ENCODE results near the gene MS4A2.
"Not testable (repeated sequence)": the region's sequence is repeated elsewhere in the genome, so short reads cannot be mapped to it uniquely, and the experiment has no call there.

Gene MS4A2

DNA sequence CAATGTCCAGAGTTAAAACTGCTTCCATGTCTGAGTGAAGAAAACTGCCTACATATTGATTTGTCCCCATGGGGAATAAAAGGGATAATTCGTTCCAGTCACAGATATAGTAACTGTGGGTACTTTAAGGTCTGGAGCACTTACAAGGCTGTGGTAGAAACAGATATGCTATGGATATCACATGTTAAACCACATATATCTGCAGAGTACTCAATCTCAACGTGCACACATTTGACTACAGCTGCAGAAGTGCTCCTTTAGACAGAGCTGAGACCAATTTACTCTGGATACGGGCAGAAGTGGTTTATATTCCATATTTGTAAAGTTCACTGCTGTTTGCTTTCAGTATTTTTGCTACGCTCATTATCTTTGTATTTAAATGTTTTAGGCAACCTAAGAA is 9.7 kb upstream of the MS4A2 start:
- Mint-ChIP-seq H3K36me3 (ENCODE audit: insufficient read depth) (no peaks in the 10 kb centered on the region), H3K27me3 (peaks cover 0 to 5% of the 10 kb centered on the region in 2 donors)

GRCh38 chr11:60080535-60080934 is 7.9 kb upstream of the MS4A2 start:
- no peak for DNase-seq
- ATAC-seq (replicated peaks): no peak
- Mint-ChIP-seq H3K9me3 (no peaks in the 10 kb centered on the region), H3K27me3 (peaks cover 11 to 22% of the 10 kb centered on the region in 2 donors), H3K27ac (no peak overlapping the region), H3K4me3 (no peak overlapping the region), H3K4me1 (ENCODE audit: low read depth in 2 of 2) (no peaks in the 10 kb centered on the region), H3K36me3 (ENCODE audit: insufficient read depth) (no peaks in the 10 kb centered on the region)

More for the DNA sequence above, 9.7 kb upstream of the MS4A2 start:
- DNase-seq (no peak), ATAC-seq (replicated peaks) (no peak)
- no peak overlapping the region for H3K4me3 Mint-ChIP-seq
- no peaks in the 10 kb centered on the region for H3K4me1 Mint-ChIP-seq (ENCODE audit: low read depth in 2 of 2)
- H3K9me3 Mint-ChIP-seq: no peaks in the 10 kb centered on the region
- no peak overlapping the region for H3K27ac Mint-ChIP-seq

DNA sequence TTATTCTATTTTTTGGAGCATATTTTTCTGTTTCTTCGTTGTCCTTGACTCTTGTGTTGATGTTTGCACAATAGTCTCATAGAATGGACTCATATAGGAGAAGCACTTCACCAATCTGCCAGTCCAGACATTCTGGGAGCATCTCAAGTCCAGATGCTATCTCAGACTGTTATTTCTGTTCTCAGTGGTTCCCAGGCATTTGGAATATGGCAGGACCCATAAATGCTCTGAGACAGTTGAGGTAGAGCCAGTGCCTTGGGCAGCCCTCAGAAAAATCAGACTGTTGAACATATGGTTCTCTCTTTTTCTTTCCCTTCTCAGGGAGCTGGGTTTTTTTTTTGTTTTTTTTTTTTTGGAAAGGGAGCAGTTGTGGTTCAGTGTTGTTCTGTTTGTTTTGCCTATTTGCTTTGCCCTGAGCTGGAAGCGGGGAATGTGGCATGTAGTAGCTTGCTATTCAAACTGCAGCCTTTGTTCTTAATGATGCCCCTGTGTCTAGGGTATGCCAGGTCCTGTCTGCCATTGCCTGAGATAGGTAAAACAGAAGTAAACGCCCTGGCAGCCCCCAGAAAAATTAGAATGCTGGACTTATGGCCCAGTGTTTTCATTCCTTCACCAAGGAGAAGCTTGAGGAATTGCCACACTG is 3.7 kb upstream of the MS4A2 start:
- ATAC-seq (replicated peaks) (no peak), DNase-seq (no peak)
- H3K4me1 Mint-ChIP-seq (ENCODE audit: low read depth in 2 of 2): no peaks in the 10 kb centered on the region
- peaks cover 37 to 49% of the 10 kb centered on the region in 2 donors for H3K27me3 Mint-ChIP-seq
- no peaks in the 10 kb centered on the region for H3K36me3 Mint-ChIP-seq (ENCODE audit: insufficient read depth)
- H3K27ac Mint-ChIP-seq: no peak overlapping the region
- H3K9me3 Mint-ChIP-seq: no peaks in the 10 kb centered on the region
- H3K4me3 Mint-ChIP-seq: no peak overlapping the region

- DNase-seq (no peak), ATAC-seq (replicated peaks) (no peak)
- H3K9me3 Mint-ChIP-seq: no peaks in the 10 kb centered on the region
- no peaks in the 10 kb centered on the region for H3K36me3 Mint-ChIP-seq (ENCODE audit: insufficient read depth)
- H3K4me1 Mint-ChIP-seq (ENCODE audit: low read depth in 2 of 2): no peaks in the 10 kb centered on the region
- H3K4me3 Mint-ChIP-seq: no peak overlapping the region
- H3K27me3 Mint-ChIP-seq: peaks cover 40 to 54% of the 10 kb centered on the region in 2 donors
- no peak overlapping the region for H3K27ac Mint-ChIP-seq
Observed at GRCh38 chr11:60085909-60086308, 2.6 kb upstream of the MS4A2 start.

DNA sequence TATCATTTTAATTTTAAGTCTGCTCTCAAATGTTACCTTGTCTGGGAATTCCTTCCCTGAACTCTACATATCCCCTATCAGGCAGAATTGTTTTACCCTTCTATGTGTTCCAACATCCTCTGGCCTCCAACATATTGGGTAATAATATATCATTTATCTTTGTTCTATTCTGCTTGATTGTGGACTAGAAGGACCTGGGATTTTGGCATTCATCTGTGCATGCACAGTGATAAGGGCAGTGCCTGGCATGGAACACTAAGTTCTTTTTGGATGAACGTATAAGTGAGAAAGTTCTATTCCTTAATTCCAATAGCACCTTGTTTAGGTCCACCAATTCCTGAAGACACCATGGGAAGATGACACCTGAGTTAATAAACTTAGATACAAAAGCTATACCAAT is 1.2 kb upstream of the MS4A2 start:
- H3K9me3 Mint-ChIP-seq: no peaks in the 10 kb centered on the region
- H3K4me3 Mint-ChIP-seq: no peak overlapping the region
- no peak overlapping the region for H3K27ac Mint-ChIP-seq
- ATAC-seq (replicated peaks) (no peak), DNase-seq (no peak)
- H3K4me1 Mint-ChIP-seq (ENCODE audit: low read depth in 2 of 2): no peaks in the 10 kb centered on the region
- H3K36me3 Mint-ChIP-seq (ENCODE audit: insufficient read depth): no peaks in the 10 kb centered on the region
- peaks cover 40 to 54% of the 10 kb centered on the region in 2 donors for H3K27me3 Mint-ChIP-seq

DNA sequence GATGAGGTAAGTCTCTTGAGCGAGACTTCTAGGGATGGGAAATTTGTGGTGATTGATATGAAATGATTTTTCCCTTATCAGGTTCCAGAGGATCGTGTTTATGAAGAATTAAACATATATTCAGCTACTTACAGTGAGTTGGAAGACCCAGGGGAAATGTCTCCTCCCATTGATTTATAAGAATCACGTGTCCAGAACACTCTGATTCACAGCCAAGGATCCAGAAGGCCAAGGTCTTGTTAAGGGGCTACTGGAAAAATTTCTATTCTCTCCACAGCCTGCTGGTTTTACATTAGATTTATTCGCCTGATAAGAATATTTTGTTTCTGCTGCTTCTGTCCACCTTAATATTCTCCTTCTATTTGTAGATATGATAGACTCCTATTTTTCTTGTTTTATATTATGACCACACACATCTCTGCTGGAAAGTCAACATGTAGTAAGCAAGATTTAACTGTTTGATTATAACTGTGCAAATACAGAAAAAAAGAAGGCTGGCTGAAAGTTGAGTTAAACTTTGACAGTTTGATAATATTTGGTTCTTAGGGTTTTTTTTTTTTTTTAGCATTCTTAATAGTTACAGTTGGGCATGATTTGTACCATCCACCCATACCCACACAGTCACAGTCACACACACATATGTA is 7.1 kb downstream of the MS4A2 start:
- H3K9me3 Mint-ChIP-seq: no peaks in the 10 kb centered on the region
- no peaks in the 10 kb centered on the region for H3K4me1 Mint-ChIP-seq (ENCODE audit: low read depth in 2 of 2)
- ATAC-seq (replicated peaks) (no peak), DNase-seq (no peak)
- no peaks in the 10 kb centered on the region for H3K36me3 Mint-ChIP-seq (ENCODE audit: insufficient read depth)
- H3K27ac Mint-ChIP-seq: no peak overlapping the region
- H3K4me3 Mint-ChIP-seq: no peak overlapping the region
- H3K27me3 Mint-ChIP-seq: peaks cover 19 to 28% of the 10 kb centered on the region in 2 donors

DNA sequence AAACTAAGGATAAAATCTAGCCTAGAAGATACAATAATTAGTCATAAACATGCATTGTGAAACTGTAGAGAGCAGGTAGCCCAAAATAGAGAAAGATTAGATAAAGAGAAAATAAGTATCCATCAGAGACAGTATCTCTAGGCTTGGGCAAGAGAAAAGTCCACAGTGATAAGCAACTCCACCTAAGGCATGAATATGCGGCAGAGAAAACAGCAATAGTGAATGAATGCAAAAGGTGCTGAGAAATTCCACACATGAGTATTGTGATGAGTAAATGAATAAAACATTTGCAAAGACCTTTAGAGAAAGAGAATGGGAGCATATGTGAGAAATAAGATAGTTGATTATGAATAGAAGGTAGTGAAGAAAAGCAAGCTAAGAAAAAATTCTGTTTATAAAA is 8.7 kb downstream of the MS4A2 start:
- no peak overlapping the region for H3K4me3 Mint-ChIP-seq
- H3K4me1 Mint-ChIP-seq (ENCODE audit: low read depth in 2 of 2): no peaks in the 10 kb centered on the region
- DNase-seq (no peak), ATAC-seq (replicated peaks) (no peak)
- no peak overlapping the region for H3K27ac Mint-ChIP-seq
- H3K36me3 Mint-ChIP-seq (ENCODE audit: insufficient read depth): no peaks in the 10 kb centered on the region
- no peaks in the 10 kb centered on the region for H3K9me3 Mint-ChIP-seq
- H3K27me3 Mint-ChIP-seq: peaks cover 19 to 28% of the 10 kb centered on the region in 2 donors

DNA sequence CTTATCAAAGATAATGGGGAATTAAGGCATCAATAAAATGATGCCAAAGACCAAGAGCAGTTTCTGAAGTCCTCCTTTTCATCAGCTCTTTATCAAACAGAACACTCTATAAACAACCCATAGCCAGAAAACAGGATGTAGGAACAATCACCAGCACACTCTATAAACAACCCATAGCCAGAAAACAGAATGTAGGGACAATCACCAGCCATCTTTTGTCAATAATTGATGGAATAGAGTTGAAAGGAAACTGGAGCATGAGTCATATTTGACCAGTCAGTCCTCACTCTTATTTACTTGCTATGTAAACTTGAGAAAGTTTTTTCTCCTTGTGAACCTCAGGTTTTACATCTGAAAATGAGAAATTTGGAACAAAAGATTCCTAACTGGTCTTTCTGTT is 10.0 kb downstream of the MS4A2 start:
- no peak for ATAC-seq (replicated peaks)

GRCh38 chr11:60100516-60100915 is 12.1 kb downstream of the MS4A2 start:
- H3K36me3 Mint-ChIP-seq (ENCODE audit: insufficient read depth): no peaks in the 10 kb centered on the region
- no peak overlapping the region for H3K27ac Mint-ChIP-seq
- no peak for ATAC-seq (replicated peaks)
- H3K9me3 Mint-ChIP-seq: no peaks in the 10 kb centered on the region
- H3K4me3 Mint-ChIP-seq: no peak overlapping the region
- H3K4me1 Mint-ChIP-seq (ENCODE audit: low read depth in 2 of 2): no peaks in the 10 kb centered on the region
- H3K27me3 Mint-ChIP-seq: peaks cover 5 to 6% of the 10 kb centered on the region in 2 donors
- DNase-seq: no peak

More for the DNA sequence above, 10.0 kb downstream of the MS4A2 start:
- H3K4me3 Mint-ChIP-seq: no peak overlapping the region
- DNase-seq: no peak
- H3K9me3 Mint-ChIP-seq: no peaks in the 10 kb centered on the region
- no peaks in the 10 kb centered on the region for H3K4me1 Mint-ChIP-seq (ENCODE audit: low read depth in 2 of 2)
- no peaks in the 10 kb centered on the region for H3K36me3 Mint-ChIP-seq (ENCODE audit: insufficient read depth)
- no peak overlapping the region for H3K27ac Mint-ChIP-seq
- peaks cover 19 to 25% of the 10 kb centered on the region in 2 donors for H3K27me3 Mint-ChIP-seq

GRCh38 chr11:60101368-60101767 is 12.9 kb downstream of the MS4A2 start:
- not testable (repeated sequence) for H3K9me3 Mint-ChIP-seq; H3K27ac Mint-ChIP-seq; H3K36me3 Mint-ChIP-seq (ENCODE audit: insufficient read depth); DNase-seq; ATAC-seq (replicated peaks); H3K4me3 Mint-ChIP-seq; H3K27me3 Mint-ChIP-seq; H3K4me1 Mint-ChIP-seq (ENCODE audit: low read depth in 2 of 2)

DNA sequence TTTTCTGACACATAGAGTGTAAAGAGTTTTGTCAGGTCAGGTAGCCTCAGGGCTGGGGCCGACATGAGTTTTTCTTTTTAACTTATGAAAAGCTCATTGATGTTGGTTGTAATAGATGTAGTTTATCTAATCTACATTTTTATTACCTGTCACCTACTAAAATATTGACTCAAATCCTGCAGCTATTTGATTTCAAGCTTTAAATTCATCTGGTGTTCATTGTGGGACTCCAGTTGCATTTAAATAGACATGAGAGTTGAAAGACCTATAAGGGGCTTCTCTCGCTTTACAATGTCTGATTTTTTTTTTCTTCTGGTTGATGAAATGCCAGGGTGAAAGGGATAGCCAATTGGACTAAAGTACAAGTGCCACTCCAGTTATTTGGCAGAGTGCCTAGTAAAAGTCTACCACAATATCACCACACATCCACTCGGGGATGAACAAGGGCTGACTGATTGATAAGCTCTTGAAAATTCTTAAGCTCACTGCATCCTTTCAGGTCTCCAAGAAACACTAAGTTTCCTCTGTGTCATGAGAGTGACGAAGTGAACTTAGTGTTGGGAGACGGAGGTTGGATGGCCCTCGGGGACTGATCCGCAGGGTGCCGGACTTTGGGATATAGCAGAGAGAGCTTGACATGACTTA is 16.1 kb downstream of the MS4A2 start:
- not testable (repeated sequence) for H3K4me1 Mint-ChIP-seq (ENCODE audit: low read depth in 2 of 2); ATAC-seq (replicated peaks)

GRCh38 chr11:60108631-60109030 is 20.2 kb downstream of the MS4A2 start:
- H3K9me3 Mint-ChIP-seq: not testable (repeated sequence)

More for the DNA sequence above, 16.1 kb downstream of the MS4A2 start:
- H3K9me3 Mint-ChIP-seq; H3K36me3 Mint-ChIP-seq (ENCODE audit: insufficient read depth); H3K4me3 Mint-ChIP-seq; H3K27ac Mint-ChIP-seq; DNase-seq: not testable (repeated sequence)
- peaks cover 8 to 14% of the 10 kb centered on the region in 2 donors for H3K27me3 Mint-ChIP-seq

DNA sequence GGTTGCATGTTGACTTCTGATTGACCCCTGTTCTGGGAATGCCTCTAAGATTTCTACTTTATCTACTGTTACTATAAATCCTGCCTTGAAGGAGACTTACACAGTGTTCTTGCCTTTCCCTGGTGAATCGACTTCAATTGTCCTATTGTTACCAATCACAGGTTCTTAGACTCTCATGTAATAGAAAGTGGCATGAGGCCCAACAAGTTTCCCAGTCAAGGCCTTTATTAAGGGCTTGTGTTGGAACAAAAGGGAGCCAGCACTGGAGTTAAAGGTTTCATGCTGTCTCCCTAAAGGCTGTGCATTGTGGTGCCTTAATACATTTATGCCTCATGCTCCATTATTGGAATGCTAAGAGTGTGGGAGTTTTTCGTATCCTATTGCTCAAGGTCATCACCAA is 23.3 kb downstream of the MS4A2 start:
- H3K4me3 Mint-ChIP-seq: no peak overlapping the region
- peaks cover 24 to 38% of the 10 kb centered on the region in 2 donors for H3K27me3 Mint-ChIP-seq
- no peaks in the 10 kb centered on the region for H3K9me3 Mint-ChIP-seq
- H3K27ac Mint-ChIP-seq: no peak overlapping the region
- no peak for ATAC-seq (replicated peaks)
- H3K36me3 Mint-ChIP-seq (ENCODE audit: insufficient read depth): peaks cover 3% of the 10 kb centered on the region
- no peaks in the 10 kb centered on the region for H3K4me1 Mint-ChIP-seq (ENCODE audit: low read depth in 2 of 2)
- no peak for DNase-seq

More at GRCh38 chr11:60108631-60109030, 20.2 kb downstream of the MS4A2 start:
- H3K4me1 Mint-ChIP-seq (ENCODE audit: low read depth in 2 of 2); H3K27ac Mint-ChIP-seq; H3K36me3 Mint-ChIP-seq (ENCODE audit: insufficient read depth); ATAC-seq (replicated peaks); H3K4me3 Mint-ChIP-seq; DNase-seq: not testable (repeated sequence)
- peaks cover 16 to 26% of the 10 kb centered on the region in 2 donors for H3K27me3 Mint-ChIP-seq

Measured in effector memory CD8-positive, alpha-beta T cell (primary cell).